ENCODE measurements around the gene S100A11. TPM values are rescaled to one million over a fixed set of nuclear protein-coding genes. Genes with fewer than 3 reads are reported as not detected.

Gene S100A11
- total RNA-seq, 1 experiment from 2014 or later = 302 TPM

GRCh38 chr1:152003846-152004442 lies 32.9 kb downstream of the S100A11 start:
- no peak overlapping the region for H3K4ac ChIP-seq (ENCODE audit: low read depth, low read length)
- H2BK120ac ChIP-seq (ENCODE audit: low read depth, low read length, poor library complexity, severe bottlenecking) = no peak overlapping the region
- no peak overlapping the region for H3K18ac ChIP-seq (ENCODE audit: insufficient read length, low read depth, low read length)
- no peaks in the 10 kb centered on the region for H3K23me2 ChIP-seq (ENCODE audit: insufficient read length, low read depth, low read length, poor library complexity, severe bottlenecking)
- no peak overlapping the region for H3K27ac ChIP-seq (ENCODE audit: insufficient read length, low read depth, low read length)
- H3K79me2 ChIP-seq (ENCODE audit: insufficient read depth, low read length) = no peaks in the 10 kb centered on the region
- TF ChIP-seq CTCF (conservative IDR thresholded peaks at IDR 0.05) = peak; percentile 58
- no peak overlapping the region for H2BK20ac ChIP-seq (ENCODE audit: low read depth, low read length, poor library complexity, severe bottlenecking)
- no peak overlapping the region for H4K91ac ChIP-seq (ENCODE audit: insufficient read length, low read depth, low read length)
- no peak overlapping the region for H2BK12ac ChIP-seq (ENCODE audit: insufficient read length, low read depth, low read length)
- no peak overlapping the region for H3K4me2 ChIP-seq (ENCODE audit: insufficient read depth, insufficient read length, low read length)
- H2AFZ ChIP-seq (ENCODE audit: low read length) = no peak overlapping the region
- no peaks in the 10 kb centered on the region for H4K20me1 ChIP-seq (ENCODE audit: control insufficient read depth, insufficient read depth, insufficient read length)
- H2BK15ac ChIP-seq (ENCODE audit: low read depth, low read length) = no peak overlapping the region
- H3K14ac ChIP-seq (ENCODE audit: insufficient read depth, low read length) = no peak overlapping the region
- Mint-ChIP-seq H3K9me3 (no peaks in the 10 kb centered on the region), H3K4me3 (no peak overlapping the region), H3K4me1 (peaks cover 5 to 10% of the 10 kb centered on the region in 2 experiments; a peak in 3 of 4 replicates), H3K27ac (no peak overlapping the region; a peak in 1 of 7 replicates), H3K27me3 (ENCODE audit: low read depth) (peaks cover 7% of the 10 kb centered on the region), H3K36me3 (ENCODE audit: insufficient read depth in 1 of 3, low read depth in 3 of 3) (no peaks in the 10 kb centered on the region)
- H3K56ac ChIP-seq (ENCODE audit: insufficient read length, low read depth, low read length) = no peak overlapping the region
- H4K8ac ChIP-seq (replicated peaks; ENCODE audit: insufficient read length, low read depth, low read length) = no peak overlapping the region
- H4K5ac ChIP-seq (ENCODE audit: insufficient read length, low read depth, low read length) = no peak overlapping the region
- no peaks in the 10 kb centered on the region for H3K9me3 ChIP-seq (ENCODE audit: control insufficient read depth, low read depth, low read length)
- no peaks in the 10 kb centered on the region for H3K27me3 ChIP-seq (ENCODE audit: insufficient read depth, low read length)
- no peak overlapping the region for H3K9ac ChIP-seq (ENCODE audit: extremely low read depth, insufficient read length, low read length)
- no peak overlapping the region for H3K23ac ChIP-seq (ENCODE audit: insufficient read length, low read depth, low read length)
- peak; percentile 62 for DNase-seq
- H2BK5ac ChIP-seq (ENCODE audit: insufficient read length, low read length) = no peak overlapping the region
- no peak overlapping the region for H3T11ph ChIP-seq (ENCODE audit: low read length)
- H3K79me1 ChIP-seq (ENCODE audit: insufficient read depth, low read depth, low read length, poor library complexity, severe bottlenecking) = no peaks in the 10 kb centered on the region
- no CpG with 5 or more reads among the region's 4 CpGs for WGBS (ENCODE audit: extremely low coverage, insufficient read length, low lambda C conversion rate)
- no peaks in the 10 kb centered on the region; the same call in 1 of the 2 replicates for H3K4me1 ChIP-seq (ENCODE audit: insufficient read depth, low read length)
- no peak overlapping the region for H2AK5ac ChIP-seq (ENCODE audit: insufficient read length, low read length)
